Glomerular endothelial cell (primary cell): Measurements from ENCODE around the gene IL1RL2. TPM values are rescaled to one million over a fixed set of nuclear protein-coding genes. Genes with fewer than 3 reads are reported as not detected.

Source experiments
- DNase-seq: peaks from one replicate; pipeline ENCODE4 v3.0.0-alpha.2; 2011; ENCODE audit warnings: low read depth, low spot score; ENCODE audit errors: extremely low read depth
- total RNA-seq: library from RNA; depleted of rRNA; stranded (reverse); fragments of >200 nt; gene quantifications from 2 replicates; pipeline ENCODE4 v1.2.3, GENCODE V29; 2015

The IL1RL2 gene
- total RNA-seq, 1 donor from 2014 or later, result 0.47 TPM

- DNase-seq, result no peak
These were observed 75.7 kb downstream of the IL1RL2 start for GRCh38 chr2:102262216-102263129.

GRCh38 chr2:102264952-102265351 lies 78.1 kb downstream of the IL1RL2 start:
- DNase-seq, result no peak

GRCh38 chr2:102266204-102266603 lies 79.4 kb downstream of the IL1RL2 start:
- no peak for DNase-seq

- no peak for DNase-seq
These were observed 81.0 kb downstream of the IL1RL2 start for GRCh38 chr2:102267774-102268173.

GRCh38 chr2:102268510-102269199 lies 81.8 kb downstream of the IL1RL2 start:
- DNase-seq, result no peak

- no peak for DNase-seq
These were observed 82.3 kb downstream of the IL1RL2 start for GRCh38 chr2:102269200-102269524.

- no peak for DNase-seq
These were observed 85.0 kb downstream of the IL1RL2 start for GRCh38 chr2:102271844-102272243.

- DNase-seq, result peak; percentile 55
These were observed 86.9 kb downstream of the IL1RL2 start for GRCh38 chr2:102273619-102274211.

- DNase-seq, result no peak
These were observed 89.9 kb downstream of the IL1RL2 start for GRCh38 chr2:102276549-102277201.

- no peak for DNase-seq
These were observed 90.4 kb downstream of the IL1RL2 start for GRCh38 chr2:102277202-102277700.

- no peak for DNase-seq
These were observed 92.0 kb downstream of the IL1RL2 start for GRCh38 chr2:102278720-102279390.

GRCh38 chr2:102279391-102279735 lies 92.5 kb downstream of the IL1RL2 start:
- no peak for DNase-seq

- DNase-seq, result no peak
These were observed 95.9 kb downstream of the IL1RL2 start for GRCh38 chr2:102282678-102283091.

- no peak for DNase-seq
These were observed 97.2 kb downstream of the IL1RL2 start for GRCh38 chr2:102283996-102284395.

GRCh38 chr2:102284611-102285010 lies 97.8 kb downstream of the IL1RL2 start:
- no peak for DNase-seq

- DNase-seq, result no peak
These were observed 98.5 kb downstream of the IL1RL2 start for GRCh38 chr2:102285368-102285767.

- DNase-seq, result no peak
These were observed 99.2 kb downstream of the IL1RL2 start for GRCh38 chr2:102286041-102286440.

- no peak for DNase-seq
These were observed 102.3 kb downstream of the IL1RL2 start for GRCh38 chr2:102289129-102289528.
